ENCODE measurements around the gene CRADD.

Gene CRADD

DNA sequence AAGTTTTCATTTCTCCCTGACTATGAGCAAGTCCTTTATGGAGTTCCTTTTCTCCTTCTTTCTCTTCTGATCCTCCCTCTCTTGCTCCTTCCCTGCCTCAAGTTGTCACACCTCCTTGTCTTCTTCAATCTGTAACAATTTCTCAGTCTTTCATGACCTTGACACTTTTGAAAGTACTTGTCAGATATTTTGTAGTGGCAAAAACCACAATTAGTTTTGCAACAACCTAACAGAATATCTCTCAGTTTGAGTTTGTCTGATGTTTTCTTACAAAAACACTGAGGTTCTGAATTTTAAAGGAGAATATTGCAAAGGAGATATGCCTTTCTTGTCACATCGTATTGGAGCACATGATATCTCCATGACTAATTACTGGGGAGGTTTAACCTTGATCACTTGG lies 4.1 kb upstream of the CRADD start:
- no peak for DNase-seq

DNA sequence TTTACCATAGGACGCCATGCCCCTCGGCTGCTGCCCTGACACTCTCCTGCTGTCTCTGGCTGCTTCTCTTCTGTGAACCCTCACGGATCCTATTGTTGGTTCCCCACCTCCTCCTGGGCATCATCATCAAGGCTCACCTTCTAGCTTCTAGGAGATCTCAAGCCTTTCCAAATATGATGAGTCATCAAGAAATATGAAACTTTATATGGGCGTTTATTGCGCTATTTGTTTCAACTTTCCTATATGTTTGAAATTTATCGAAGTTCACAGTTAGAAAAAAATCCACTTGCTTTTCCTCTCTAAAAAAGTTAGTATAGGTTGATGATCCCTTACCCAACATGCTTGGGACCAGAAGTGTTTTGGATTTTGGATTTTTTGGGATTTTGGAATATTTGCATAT lies 2.8 kb upstream of the CRADD start:
- no peak for DNase-seq

DNA sequence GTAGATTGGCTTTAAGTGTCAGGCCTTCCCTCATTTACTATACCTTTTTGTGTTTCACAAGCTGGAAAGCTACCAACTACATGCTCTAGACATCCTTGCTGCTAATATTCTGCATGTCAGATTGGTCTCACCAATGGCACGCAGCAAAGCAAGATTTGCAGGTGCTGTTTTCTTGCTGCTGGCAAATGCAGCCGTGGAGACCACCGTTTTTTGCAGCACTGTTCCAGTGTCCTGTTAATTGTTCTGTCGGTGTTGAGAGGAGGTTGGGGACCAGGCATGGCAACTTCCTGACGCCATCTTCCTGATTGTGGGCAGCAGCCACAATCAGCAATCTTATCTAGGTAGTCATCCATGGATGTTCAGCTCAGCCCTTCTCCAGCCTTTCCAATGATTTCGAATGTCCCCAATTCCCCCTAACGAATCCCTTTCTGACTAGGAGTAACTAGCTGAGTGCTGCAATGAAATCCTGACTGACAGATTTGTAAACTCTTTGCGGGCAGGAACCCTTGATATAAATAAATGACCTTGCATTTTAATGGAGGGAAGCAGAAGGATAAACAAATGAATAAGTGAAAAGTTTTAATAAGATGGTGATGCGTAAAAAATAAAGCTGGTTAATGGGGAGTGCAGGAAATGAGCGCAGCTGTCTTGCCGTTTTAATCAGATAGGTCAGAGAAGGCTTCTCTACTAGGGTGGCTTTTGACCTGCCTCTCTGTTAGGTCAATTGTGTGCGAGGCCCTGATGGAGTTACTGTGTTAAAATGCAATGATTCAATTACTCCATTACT lies 574 bp upstream of the CRADD start:
- DNase-seq = peak in 1 of 2 experiments; percentile 30

DNA sequence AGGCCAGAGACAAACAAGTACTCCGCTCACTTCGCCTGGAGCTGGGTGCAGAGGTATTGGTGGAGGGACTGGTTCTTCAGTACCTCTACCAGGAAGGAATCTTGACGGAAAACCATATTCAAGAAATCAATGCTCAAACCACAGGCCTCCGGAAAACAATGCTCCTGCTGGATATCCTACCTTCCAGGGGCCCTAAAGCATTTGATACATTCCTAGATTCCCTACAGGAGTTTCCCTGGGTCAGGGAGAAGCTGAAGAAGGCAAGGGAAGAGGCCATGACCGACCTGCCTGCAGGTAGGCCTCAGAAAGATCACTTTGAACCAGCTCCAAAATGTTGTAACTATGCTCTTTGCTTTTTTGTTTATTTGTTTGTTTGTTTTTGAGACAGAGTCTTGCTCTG lies 1.6 kb downstream of the CRADD start:
- no peak for DNase-seq

DNA sequence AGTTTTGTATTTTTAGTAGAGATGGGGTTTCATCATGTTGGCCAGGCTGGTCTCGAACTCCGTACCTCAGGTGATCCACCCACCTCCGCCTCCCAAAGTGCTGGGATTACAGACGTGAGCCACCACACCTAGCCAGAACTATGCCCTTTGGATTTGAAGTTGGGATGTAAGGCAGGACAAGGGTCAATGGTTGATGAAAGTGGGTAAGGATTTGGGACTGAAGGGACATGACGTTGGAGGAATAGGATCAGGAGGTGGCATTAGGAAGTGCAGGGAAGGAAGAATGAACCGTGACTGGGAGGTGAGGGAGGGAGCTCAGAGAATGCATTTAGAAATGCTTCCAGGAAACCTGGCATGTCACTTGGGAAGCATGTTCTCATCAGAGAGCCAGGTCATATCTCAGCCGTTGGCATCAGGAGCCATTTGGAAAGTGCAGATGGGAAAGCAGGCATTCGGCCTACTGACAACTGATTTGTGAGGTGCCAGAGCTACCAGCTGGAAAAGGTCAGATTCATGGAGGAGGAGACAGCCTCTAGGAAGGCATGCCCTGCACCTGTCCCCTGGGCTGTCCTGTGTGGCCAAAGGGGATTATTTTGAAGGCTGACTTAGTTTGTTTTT lies 2.2 kb downstream of the CRADD start:
- DNase-seq = no peak

DNA sequence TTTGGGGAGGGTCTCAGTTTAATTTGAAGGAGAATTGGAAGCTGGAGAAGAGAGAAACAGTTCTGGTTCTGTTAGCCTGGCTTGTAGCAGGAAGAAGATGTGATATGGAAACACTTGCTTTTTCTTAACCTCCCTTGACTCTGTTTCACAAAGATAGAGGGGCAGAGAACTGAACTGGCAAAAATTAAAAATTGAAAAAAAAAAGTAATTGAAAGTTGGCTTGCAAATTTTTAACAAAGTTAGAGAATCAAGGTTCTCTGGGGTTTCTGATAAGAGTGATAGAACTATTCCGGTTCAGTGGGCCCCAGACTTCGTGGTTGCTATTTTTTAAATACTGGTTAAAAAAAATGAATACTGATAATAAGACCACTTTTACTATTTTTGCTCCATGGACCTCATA lies 2.8 kb downstream of the CRADD start:
- DNase-seq = no peak

DNA sequence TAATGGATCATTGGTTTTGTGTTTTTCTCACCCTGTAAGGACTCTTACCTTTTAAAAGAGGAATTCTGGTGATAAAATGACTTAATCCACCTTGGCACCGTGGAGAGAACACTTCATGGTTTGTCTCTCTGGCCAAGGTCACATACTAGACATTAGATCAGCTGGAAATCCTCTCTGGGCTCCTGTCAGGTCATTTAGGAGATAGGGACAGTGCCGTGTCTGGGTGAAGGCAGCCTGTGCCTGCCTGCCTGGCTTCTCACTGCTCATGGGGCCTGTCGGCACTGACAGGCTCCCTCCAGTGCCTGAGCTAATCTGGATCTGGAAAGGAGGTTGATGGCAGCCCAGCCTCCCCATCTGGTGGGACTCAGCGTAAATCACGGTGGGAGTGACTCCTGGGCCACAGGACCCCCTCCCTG lies 5.7 kb downstream of the CRADD start:
- no peak for DNase-seq

DNA sequence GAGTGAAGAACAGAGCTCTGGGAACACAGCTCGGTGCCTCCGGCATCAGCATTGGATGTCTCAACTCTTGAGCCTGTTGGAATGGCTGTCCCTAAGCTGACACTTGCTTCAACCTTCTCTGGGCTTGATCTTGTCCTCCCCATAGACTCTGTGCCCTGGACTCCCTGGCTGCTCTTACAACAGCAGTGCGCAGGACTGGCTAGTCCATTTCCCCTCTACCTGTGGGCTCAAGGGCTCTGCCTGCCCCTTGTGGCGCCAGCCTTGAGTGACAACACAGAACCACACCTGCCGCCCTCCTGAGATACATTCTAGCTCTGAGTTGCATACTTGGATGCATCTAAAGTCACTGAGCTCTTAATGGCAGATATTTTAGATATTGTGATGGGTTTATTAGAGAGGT lies 6.2 kb downstream of the CRADD start:
- DNase-seq = no peak

DNA sequence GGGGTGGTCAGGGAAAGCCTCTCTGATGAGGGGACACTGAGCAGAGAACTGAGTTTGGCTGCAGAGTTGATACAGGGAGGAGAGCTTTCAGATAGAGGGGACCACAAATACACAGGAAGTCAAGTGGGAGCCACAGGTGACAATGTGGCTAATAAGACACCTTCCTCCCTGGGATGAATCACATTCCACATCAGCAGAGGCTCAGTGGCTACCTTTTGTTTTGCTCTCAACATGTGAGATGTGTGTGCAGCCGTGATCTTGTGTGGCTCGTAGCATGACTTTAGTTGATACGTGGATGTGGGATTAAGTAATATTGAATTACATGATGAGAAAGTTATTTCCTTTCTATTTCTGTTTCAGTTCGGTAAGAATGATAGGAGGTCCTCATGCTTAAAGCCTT lies 7.5 kb downstream of the CRADD start:
- DNase-seq = no peak

DNA sequence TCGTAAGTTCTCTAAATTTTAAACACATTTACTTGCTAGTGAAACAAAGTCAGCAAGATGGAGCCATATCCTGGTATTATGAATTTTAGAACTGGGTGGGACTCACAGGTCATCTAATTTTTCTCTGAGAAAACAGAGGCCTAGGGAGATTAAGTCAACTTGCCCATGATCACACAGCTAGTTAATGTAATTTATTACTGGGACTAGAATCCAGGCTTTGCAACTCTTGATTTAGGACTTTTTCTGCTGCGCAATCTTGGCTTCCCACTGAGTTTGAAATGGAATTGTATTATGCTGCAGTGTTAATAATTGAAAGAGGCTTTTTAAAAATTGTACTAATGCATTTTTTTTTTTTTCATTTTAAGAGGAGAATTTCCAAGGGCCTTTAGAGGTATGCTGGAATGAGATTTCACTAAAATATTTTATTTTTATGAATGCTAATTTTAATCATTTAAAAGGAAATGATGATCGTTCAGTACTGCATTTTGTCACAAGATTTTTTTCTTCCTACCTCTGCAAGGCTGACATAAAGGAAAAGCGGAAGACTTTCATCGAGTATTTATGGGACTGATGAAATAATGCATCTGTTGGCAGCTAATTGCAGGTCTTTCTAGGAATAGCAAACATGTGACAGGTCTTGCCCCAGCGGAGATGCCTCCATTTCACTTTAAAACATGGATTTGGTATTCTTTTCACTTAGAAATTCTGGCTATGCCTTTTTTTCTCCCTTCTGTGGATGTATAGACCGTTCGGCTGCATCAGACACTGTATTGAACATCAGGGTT lies 9.6 kb downstream of the CRADD start:
- DNase-seq = no peak

DNA sequence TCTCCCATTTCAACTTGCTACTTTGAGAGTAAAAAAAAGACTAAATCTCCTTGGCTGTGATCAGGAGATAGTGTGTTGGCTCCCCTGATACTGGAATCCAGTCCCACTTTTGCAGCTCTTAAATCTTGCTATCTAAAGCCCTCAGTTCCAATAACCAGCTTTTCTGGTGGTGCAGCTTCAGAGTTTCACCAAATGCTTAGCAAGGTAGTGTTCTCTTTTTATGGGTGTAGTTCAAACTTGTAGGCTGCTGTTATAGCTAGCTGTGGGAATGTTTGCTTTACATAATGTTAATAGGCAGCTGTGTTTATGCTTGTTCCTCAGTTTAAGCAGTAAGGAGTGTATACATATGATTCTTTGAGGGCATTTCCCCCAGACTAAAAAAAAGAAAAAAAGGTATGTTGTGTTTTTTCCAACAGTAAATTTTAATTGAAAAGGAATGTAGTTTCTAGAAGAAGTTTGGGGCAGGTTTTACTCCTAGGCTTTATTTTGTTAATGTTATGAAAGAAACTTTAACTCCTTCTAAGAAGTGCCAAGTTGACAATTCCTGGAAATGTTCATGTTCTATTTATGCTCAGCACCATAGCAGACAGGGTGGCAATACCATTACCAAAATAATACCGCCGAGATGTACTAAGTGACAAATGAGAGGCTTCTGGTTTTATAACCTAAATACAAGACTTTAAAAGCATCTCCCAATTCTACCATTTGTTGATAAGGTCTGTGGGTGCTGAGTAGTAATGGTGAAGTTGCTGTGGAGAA lies 12.1 kb downstream of the CRADD start:
- DNase-seq = no peak

DNA sequence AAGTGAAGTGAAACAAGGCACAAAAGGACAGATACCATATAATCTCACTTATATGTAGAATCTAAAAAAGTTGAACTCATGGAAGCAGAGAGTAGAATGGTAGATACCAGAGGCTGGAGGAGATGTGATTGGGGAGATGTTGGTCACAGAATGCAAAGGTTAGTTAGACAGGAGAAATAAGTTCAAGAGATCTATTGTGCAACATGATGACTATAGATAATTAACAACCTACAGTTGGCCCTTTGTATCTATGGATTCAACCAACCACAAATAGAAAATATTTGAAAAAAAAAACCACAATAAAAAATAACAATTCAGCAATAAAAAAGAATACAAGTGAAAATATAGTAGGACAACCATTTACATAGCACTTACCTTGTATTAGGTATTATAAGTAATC lies 19.3 kb downstream of the CRADD start:
- no peak for DNase-seq

DNA sequence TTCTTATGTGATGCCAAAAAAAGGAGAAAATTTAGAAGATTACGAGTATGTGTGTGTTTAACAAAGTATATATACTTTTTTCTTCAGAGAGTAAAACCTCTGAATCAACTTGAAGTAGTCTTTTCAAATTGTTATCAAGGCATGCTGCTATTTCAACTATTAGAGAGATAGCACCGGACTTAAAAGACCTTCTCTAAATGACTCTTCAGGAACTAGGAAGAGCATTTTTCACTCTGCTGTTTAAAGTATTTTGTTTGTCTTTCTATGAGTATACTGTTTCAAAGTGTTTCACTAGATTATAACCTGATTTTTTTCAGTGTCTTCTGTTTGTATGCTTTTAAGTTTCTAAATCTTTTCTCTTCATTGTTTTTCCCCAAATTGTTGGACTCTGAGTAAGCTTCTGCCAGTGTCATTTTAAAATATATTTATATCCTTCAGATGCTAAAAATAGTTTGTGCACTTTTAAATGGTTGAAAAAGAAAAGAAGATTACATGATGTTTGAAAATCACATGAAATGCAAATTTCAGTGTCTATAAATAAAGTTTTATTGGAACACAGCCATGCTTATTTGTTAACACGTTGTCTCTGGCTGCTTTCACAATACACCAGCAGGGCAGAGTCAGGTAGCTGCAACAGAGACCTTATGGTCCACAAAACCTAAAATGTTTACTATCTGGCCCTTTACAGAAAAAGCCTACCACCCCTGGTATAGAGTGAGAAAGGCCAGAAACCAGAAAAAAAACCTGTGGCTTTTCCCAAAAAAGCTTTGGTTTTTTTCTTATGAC lies 21.3 kb downstream of the CRADD start:
- DNase-seq = no peak

DNA sequence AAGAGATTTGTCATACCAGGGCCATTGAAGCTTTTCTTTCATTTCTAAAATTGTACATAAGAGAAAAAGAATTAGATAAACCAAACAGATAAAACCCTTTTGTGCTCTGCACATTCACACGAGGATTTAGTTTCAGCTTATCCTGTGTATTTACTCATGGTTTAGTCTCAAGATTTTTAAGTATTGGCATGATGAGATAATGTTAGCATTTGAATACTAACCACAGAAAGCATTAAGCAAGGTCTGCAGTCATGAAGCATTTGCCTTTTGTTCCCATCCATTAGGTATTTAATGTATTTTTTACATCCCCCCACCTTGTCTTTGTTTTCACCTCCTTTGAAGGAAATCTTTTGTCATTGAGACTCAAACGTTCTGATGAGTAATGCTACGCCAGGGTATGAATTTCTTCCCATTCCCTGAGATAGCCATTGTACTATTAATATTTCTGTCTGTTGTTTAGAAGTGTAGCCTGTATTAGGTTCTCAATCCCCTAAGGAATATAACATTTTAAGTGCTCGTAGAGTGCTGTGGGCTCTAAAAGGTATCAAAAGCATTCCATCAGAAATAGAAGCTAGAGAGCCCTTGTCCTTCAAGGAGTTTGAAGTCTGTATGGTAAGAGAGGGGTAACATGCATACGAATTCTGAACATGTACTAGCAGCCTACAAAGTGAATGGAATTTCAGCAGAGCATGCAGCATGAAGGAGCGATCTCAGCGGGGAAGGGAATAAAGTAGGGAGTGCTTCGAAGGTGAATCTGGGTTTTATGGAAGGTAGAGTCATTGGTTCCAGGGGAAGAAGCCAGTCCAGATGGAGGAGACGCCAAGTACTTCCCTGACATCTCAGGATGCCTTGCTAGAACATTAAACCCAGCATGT lies 22.3 kb downstream of the CRADD start:
- no peak for DNase-seq

DNA sequence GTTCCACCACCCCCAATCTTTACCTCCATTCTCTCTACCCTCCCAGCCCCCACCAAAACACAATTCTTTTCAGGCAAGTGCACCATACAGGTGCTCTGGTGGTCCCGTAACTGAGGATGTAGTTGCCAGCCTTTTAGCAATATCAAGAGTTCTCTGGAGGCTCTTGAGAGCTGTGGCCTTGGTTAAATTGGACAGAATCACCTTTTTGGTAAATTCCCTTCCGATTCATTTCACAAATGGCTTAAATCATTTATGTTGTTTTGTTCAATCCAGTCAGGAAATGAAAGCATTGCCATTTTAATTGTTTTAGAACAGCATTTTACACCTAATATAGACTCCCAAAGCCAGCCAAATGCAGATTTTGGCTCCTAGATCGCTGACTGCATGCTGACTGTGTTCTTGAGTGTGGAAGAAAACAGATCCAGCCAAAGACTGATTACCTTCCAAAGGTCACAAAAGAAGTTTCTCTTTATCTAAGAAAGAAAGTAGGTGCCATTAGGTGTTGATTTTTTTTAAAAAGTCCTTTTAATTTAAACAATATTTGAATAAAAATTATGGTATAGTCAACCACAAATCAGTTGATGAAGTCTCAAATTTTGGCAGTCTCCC lies 25.6 kb downstream of the CRADD start:
- no peak for DNase-seq

DNA sequence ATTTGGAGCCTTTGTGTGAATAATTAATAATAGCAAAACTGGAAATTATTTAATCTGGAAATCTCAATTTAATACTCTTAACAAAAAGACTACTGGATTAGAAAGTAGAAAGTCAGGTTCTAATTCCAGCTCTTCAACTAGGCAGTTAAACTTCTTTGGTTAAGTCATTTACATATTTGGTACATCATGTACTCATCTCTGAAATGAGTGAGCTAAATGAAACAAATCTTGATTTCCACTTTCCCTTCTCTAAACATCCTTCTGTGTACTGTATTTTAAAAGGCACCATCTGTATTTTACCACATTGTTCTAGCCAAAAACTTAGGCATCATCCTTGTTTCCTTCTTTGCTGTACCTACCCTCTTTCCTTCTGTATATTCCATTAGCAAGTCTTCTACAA lies 26.9 kb downstream of the CRADD start:
- no peak for DNase-seq

DNA sequence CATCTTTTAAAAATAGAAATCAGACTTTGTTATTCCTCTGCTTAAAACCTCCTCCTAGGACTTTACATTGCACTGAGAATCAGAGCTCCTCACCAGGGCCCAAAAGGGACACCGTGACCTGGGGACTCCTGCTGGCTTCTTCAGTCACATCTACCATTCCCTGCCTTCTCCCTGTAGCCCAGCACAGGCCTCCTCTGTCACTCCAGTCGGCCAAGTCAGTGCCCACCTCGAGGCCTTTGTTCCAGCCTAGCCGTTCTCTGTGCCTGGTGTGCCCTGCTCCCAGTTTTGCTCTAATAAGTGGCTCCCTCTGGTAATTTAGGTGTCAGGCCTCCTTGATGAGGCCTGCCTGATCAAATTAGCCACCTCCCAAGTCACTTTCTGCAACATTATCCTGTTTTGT lies 27.4 kb downstream of the CRADD start:
- no peak for DNase-seq

DNA sequence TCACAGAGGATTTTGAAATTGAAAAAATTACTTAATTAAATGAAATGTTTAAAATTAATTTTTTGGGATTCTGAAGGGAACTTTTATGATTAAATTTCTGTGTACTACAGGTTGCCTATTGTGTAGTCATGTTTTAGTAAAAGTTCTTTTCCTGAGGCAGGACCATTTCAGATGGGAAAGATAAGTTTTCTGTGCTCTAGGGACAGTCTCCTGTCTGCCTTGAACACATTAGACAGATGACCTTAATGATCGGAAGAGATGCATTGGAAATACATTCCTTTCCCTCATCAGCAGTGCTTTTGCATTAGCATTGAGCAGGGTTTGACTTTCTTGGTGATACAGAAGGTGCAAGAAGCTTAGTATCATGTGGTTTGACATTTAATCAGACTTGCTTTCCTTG lies 28.1 kb downstream of the CRADD start:
- DNase-seq = no peak

DNA sequence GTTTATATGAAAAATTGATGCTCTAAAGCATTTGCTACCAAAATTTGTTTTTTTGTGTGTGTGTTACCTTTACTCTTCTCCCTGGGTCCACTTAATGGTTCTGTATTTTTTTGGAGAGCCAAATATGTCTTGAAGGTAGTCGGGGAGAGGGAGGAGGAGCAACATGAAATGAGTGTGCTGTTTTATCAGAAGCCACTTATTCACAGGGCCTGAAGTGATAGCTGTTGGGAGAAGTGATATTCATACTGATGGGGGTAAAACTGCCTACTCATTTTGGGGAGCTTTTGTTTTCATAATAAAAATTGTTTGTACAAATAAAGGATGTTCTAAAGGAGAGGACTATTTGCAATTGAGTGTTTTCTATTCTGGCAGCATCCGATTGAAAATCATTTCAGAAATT lies 29.2 kb downstream of the CRADD start:
- DNase-seq = no peak

DNA sequence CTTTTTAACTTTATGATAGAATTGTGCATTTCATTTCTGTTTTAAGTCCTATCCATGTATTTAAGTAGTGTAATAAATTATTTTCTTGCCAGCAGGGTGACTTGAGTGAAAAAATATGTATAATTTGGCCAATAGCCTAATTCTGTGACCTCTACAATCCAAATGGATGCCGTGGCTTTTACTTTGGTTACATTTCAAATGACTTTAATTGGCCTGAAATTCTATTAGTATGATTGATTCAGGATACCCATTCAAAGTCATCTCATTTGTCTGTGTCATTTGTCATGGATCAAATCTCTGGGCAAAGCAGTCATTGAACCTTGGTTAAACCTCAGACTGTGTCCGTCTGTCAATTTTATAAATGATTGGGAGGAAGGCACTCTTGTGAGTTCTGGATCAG lies 29.6 kb downstream of the CRADD start:
- no peak for DNase-seq

DNA sequence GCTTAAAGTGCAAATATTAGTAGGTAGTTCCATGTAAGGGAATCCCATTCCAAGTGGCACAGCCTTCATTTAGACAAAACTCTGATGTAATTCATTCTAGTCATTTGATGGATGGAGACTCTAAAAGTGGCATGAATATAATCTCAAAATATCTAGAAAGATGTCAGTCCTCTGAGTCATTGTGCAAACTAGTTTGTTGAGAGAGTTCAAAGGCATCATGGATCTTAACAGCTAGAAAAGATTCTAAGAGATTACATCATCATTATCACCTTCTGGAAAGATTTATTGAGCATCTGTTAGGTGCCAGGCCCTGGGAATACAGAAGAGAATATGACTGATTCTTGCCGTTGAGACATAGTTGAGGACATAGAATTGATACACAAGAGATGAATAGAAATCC lies 30.7 kb downstream of the CRADD start:
- DNase-seq = no peak

Data from NCI-H524 (cell line).